ENCODE results near the gene RPS18. TPM values are rescaled to one million over a fixed set of nuclear protein-coding genes. Genes with fewer than 3 reads are reported as not detected.
A peak's percentile ranks its signal among the peaks of the same experiment; 100 is the strongest.

The RPS18 gene
- total and polyA plus RNA-seq, 9 of the 15 experiments (the other 6 are each of a cell fraction or from before 2014, with no cell fraction given), result 5,023 to 17,516 (median 8,131) TPM

GRCh38 chr6:33317669-33318425 is 46.0 kb downstream of the RPS18 start, which contains the start of gene ZBTB22 (continued):
- TF ChIP-seq ETV6 (IDR thresholded peaks at IDR 0.05; ENCODE audit: borderline replicate concordance in 1 of 2, low read depth in 2 of 2, low read length in 1 of 2), result peak in 1 of 2 experiments; percentile 80; a peak in 1 of 4 replicates
- no peak for TF ChIP-seq ETV6 (CRISPR knock-in tag; IDR thresholded peaks at IDR 0.05; ENCODE audit: borderline replicate concordance)
- TF ChIP-seq CCNT2 (IDR thresholded peaks at IDR 0.05; ENCODE audit: borderline replicate concordance, extremely low read depth, insufficient read length, low read depth, low read length), result peak; percentile 64
- no peak for TF ChIP-seq ZC3H4 (CRISPR knock-in tag; IDR thresholded peaks at IDR 0.05; ENCODE audit: borderline replicate concordance)
- no peak for TF ChIP-seq MTF1 (CRISPR knock-in tag; IDR thresholded peaks at IDR 0.05; ENCODE audit: borderline replicate concordance)
- TF ChIP-seq ZNF217 (CRISPR knock-in tag; IDR thresholded peaks at IDR 0.05), result no peak
- TF ChIP-seq RBM15 (IDR thresholded peaks at IDR 0.05; ENCODE audit: insufficient read depth, low read length), result no peak
- no peak for TF ChIP-seq ZNF133 (CRISPR knock-in tag; IDR thresholded peaks at IDR 0.05)
- TF ChIP-seq CREB5 (CRISPR knock-in tag; IDR thresholded peaks at IDR 0.05), result no peak
- no peak for TF ChIP-seq BRF1 (IDR thresholded peaks at IDR 0.05; ENCODE audit: borderline replicate concordance, extremely low read depth, insufficient read length)
- TF ChIP-seq SUPT5H (IDR thresholded peaks at IDR 0.05), result peak; percentile 77
- TF ChIP-seq DLX4 (CRISPR knock-in tag; IDR thresholded peaks at IDR 0.05), result no peak
- no peak for TF ChIP-seq ELF1 (tag; IDR thresholded peaks at IDR 0.05)
- no peak for TF ChIP-seq ZNF655 (CRISPR knock-in tag; IDR thresholded peaks at IDR 0.05)
- no peak for TF ChIP-seq TAF15 (IDR thresholded peaks at IDR 0.05; ENCODE audit: low read depth, low read length)
- no peak for TF ChIP-seq JUNB (CRISPR knock-in tag; conservative IDR thresholded peaks at IDR 0.05)
- peak; percentile 69 for TF ChIP-seq BRD9 (IDR thresholded peaks at IDR 0.05; ENCODE audit: low read depth, partially characterized antibody)
- peak; percentile 17; the same call in 1 of the 2 replicates for TF ChIP-seq CREB3L1 (IDR thresholded peaks at IDR 0.05; ENCODE audit: borderline replicate concordance, low read depth)
- TF ChIP-seq ZBTB26 (CRISPR knock-in tag; IDR thresholded peaks at IDR 0.05), result no peak
- TF ChIP-seq MLLT1 (IDR thresholded peaks at IDR 0.05), result peak; percentile 59 to 89; a peak in 3 of 4 replicates

All from K562 (cell line).